AG10803 (cell line): ENCODE measurements around the gene ACYP2.

ENCODE experiments used
- DNase-seq: peaks from one replicate; pipeline ENCODE4 v3.0.0; 2010; ENCODE audit warnings: low read depth
- H3K4me3 ChIP-seq: 2 replicates; pipeline ENCODE4 v1.5.1; 2011; ENCODE audit warnings: mild to moderate bottlenecking, low read length, control low read depth
- TF ChIP-seq, protein P1 (sequence below): conservative IDR thresholded peaks from 2 replicates; pipeline ENCODE4 v1.5.1; 2011; ENCODE audit warnings: mild to moderate bottlenecking, low read length, control low read depth, inconsistent platforms

ACYP2 gene

GRCh38 chr2:54161660-54162424 is 46.4 kb downstream of the ACYP2 start:
- DNase-seq, result no peak
- no peak overlapping the region for H3K4me3 ChIP-seq
- TF ChIP-seq, protein P1, sequence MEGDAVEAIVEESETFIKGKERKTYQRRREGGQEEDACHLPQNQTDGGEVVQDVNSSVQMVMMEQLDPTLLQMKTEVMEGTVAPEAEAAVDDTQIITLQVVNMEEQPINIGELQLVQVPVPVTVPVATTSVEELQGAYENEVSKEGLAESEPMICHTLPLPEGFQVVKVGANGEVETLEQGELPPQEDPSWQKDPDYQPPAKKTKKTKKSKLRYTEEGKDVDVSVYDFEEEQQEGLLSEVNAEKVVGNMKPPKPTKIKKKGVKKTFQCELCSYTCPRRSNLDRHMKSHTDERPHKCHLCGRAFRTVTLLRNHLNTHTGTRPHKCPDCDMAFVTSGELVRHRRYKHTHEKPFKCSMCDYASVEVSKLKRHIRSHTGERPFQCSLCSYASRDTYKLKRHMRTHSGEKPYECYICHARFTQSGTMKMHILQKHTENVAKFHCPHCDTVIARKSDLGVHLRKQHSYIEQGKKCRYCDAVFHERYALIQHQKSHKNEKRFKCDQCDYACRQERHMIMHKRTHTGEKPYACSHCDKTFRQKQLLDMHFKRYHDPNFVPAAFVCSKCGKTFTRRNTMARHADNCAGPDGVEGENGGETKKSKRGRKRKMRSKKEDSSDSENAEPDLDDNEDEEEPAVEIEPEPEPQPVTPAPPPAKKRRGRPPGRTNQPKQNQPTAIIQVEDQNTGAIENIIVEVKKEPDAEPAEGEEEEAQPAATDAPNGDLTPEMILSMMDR, result peak; percentile 28; the same call in 1 of the 2 replicates

GRCh38 chr2:54164106-54164505 is 48.7 kb downstream of the ACYP2 start:
- DNase-seq, result no peak
- TF ChIP-seq, protein P1, result no peak
- no peak overlapping the region for H3K4me3 ChIP-seq

GRCh38 chr2:54166121-54166773 is 50.8 kb downstream of the ACYP2 start:
- TF ChIP-seq, protein P1, result no peak
- DNase-seq, result peak; percentile 24
- no peak overlapping the region for H3K4me3 ChIP-seq

- H3K4me3 ChIP-seq, result no peak overlapping the region
- TF ChIP-seq, protein P1, result peak; percentile 74
- DNase-seq, result peak; percentile 58
These were observed 61.2 kb downstream of the ACYP2 start for GRCh38 chr2:54176577-54176976.

DNA sequence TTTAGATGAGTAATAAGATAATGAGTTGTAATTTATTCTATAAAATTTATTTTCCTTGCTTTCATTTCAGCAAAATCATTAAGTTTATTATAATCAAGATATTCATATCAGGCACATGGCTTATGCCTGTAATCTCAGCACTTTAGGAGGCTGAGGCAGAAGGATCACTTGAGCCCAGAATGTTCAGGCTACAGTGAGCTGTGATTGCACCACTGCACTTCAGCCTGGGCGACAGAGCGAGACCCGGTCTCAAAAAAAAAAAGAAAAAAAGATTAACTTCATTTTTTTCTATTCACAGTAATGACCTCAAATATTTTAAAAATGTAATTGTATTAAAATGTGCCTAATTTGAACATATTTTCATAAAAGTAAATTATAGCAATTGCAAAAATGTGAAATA is 67.9 kb downstream of the ACYP2 start:
- H3K4me3 ChIP-seq, result no peak overlapping the region
- DNase-seq, result no peak
- TF ChIP-seq, protein P1, result no peak

DNA sequence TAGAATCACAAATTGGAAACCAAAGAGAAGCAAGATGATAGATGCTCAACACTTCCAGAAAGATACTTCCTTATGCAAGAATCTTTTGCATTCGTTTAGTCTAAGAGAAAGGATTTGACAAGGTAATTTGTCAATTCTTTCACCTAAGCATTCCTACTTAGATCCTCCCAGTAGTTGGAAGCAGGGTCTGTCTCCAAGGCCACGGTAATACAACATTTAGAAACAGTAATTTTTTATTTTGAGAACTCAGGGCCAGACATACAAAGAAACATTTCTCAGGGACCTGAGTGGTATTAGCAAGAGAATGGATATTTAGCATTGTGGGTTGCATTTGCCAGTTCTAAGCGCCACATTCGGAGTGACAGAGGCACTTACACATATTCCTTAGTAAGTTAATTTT is 68.6 kb downstream of the ACYP2 start:
- no peak overlapping the region for H3K4me3 ChIP-seq
- TF ChIP-seq, protein P1, result no peak
- no peak for DNase-seq

DNA sequence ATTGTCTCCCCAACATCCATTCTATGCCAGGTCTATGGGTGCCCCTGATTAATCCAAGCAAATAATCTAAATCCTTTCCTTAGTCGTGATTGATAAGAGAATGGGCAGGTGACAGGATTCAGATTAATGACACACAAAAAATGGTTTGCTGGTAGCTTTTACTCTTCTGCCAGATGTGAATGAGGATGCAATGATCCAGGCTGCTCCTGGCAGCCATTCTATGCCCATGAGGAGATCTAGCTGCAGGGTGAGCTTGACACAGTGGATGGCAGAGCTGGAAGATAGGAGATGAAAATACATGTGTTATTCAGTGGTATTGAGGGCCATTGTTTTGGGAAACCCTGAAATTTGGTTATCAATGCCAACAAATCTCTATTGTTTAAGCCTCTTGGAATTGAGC is 69.7 kb downstream of the ACYP2 start:
- TF ChIP-seq, protein P1, result no peak
- H3K4me3 ChIP-seq, result no peak overlapping the region
- no peak for DNase-seq
